GM21529 (cell line): ENCODE measurements around the gene RND2.

Experiments used
- ATAC-seq: cut with Tn5 transposase; IDR thresholded peaks from one replicate; pipeline ENCODE4 v1.9.1; 2021; ENCODE audit not compliant: unreplicated experiment

The RND2 gene

DNA sequence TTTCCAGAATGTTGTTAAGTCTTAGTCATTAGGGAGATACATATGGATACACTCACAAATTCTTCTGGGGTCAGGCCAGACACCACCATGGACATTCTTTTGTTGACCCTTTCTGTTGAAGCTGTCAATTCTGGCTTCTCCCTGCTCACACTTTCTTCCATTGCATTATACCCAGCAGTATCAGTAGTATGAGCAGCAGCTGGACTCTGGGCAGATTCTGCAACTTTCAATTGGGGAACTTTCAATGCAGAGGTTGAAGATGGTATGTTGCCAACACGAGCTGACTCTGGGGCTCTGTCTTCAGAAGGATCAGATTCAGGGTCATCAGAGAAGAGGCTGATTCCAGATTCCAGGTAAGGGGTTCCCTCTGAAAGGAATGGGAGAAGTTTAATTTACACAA lies 45.8 kb downstream of the RND2 start:
- ATAC-seq = no peak

DNA sequence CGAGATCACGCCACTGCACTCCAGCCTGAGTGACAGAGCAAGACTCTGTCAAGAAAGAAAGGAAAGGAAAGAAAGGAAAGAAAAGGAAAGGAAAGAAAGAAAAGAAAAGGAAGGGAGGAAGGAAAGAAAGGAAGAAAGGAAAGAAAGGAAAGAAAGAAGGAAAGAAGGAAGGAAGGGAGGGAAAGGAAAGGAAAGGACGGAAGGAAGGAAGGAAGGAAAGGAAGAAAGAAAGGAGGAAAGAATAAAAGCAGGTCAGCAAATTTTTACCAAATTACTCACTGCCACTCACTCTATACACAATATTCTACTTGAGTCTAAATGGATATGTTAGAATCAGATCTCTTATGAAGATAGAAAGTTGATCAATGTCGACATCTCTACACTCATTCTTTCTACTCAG lies 49.8 kb downstream of the RND2 start:
- no peak for ATAC-seq

DNA sequence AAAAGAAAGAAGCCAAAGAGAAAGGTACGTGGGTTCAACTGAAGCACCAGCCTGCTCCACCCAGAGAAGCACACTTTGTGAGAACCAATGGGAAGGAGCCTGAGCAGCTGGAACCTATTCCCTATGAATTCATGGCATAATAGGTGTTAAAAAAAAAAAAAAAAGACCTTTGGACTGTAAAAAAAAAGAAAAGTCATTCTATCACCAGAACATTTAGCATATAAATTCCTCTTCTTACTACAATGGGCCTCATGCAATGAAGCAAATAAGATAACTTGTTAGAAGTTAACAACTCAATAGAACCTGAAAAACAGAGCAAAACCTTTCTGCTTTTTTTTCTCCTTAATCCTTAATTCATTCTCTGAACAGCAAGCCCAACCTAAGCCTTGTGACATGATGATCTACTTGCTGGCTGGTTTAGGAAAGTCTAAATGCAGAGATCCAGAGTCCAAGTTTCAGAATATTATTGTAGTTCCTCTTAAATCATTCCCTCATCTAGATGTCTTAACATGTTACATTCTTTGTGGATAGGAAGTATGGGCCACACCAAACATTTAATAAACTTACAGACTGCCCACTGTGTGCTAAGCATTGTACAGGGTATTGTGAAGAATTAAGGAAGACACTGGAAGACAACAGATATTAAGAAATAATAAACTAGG lies 54.7 kb downstream of the RND2 start:
- no peak for ATAC-seq
